ENCODE measurements around the gene VRTN.

Gene VRTN

DNA sequence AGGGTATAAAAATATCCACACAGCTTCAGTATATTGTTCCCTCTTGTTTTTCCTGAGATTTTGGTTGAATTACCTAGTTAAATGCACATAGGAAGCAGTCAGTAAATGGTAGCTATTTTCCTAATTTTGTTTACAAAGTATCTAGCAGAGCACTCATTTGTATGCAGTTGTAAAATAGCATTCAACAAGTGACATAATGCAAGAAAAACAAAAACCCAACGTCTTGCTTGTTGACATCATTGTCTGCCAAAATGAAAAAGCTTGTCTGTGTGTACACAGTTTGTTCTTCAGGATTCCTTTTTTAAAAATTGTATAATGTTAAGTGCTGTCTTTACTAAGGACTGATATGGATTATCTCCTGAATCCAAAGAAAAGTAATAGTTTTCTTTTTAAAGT, 2.7 kb downstream of the VRTN start:
- Histone ChIP-seq H3K27ac (no peak overlapping the region), H3K36me3 (no peaks in the 10 kb centered on the region), H3K4me3 (ENCODE audit: low read depth, low read length) (no peak overlapping the region)

DNA sequence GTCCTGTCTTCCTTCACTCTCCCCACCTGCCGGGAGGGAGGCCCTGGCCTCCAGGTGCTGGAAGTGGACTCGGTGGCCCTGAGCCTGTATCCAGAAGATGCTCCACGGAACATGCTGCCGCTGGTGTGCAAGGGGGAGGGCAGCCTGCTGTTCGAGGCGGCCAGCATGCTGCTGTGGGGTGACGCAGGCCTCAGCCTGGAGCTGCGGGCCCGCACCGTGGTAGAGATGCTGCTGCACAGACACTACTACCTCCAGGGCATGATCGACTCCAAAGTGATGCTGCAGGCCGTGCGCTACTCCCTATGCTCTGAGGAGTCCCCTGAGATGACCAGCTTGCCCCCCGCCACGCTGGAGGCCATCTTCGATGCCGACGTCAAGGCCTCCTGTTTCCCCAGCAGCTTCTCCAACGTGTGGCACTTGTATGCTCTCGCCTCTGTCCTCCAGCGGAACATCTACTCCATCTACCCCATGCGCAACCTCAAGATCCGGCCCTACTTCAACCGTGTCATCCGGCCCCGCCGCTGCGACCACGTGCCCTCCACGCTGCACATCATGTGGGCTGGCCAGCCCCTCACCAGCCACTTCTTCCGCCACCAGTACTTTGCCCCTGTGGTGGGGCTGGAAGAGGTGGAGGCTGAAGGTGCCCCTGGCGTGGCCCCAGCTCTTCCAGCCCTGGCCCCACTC, 8.8 kb downstream of the VRTN start:
- H3K9me3 ChIP-seq (ENCODE audit: severe bottlenecking) = no peaks in the 10 kb centered on the region
- no peak overlapping the region for H3K4me3 ChIP-seq (ENCODE audit: low read depth, low read length)
- TF ChIP-seq, protein P1, sequence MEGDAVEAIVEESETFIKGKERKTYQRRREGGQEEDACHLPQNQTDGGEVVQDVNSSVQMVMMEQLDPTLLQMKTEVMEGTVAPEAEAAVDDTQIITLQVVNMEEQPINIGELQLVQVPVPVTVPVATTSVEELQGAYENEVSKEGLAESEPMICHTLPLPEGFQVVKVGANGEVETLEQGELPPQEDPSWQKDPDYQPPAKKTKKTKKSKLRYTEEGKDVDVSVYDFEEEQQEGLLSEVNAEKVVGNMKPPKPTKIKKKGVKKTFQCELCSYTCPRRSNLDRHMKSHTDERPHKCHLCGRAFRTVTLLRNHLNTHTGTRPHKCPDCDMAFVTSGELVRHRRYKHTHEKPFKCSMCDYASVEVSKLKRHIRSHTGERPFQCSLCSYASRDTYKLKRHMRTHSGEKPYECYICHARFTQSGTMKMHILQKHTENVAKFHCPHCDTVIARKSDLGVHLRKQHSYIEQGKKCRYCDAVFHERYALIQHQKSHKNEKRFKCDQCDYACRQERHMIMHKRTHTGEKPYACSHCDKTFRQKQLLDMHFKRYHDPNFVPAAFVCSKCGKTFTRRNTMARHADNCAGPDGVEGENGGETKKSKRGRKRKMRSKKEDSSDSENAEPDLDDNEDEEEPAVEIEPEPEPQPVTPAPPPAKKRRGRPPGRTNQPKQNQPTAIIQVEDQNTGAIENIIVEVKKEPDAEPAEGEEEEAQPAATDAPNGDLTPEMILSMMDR (IDR thresholded peaks at IDR 0.05; ENCODE audit: low read depth, low read length) = no peak
- no peaks in the 10 kb centered on the region for H3K36me3 ChIP-seq
- no peak overlapping the region for H3K27ac ChIP-seq
- H3K27me3 ChIP-seq (ENCODE audit: insufficient read depth, low read depth, severe bottlenecking) = no peaks in the 10 kb centered on the region
- no peak for DNase-seq

More for the DNA sequence above, 2.7 kb downstream of the VRTN start:
- TF ChIP-seq, protein P1 (IDR thresholded peaks at IDR 0.05; ENCODE audit: low read depth, low read length) = no peak
- no peak for DNase-seq
- Histone ChIP-seq H3K9me3 (ENCODE audit: severe bottlenecking) (no peaks in the 10 kb centered on the region), H3K27me3 (ENCODE audit: insufficient read depth, low read depth, severe bottlenecking) (no peaks in the 10 kb centered on the region)

DNA sequence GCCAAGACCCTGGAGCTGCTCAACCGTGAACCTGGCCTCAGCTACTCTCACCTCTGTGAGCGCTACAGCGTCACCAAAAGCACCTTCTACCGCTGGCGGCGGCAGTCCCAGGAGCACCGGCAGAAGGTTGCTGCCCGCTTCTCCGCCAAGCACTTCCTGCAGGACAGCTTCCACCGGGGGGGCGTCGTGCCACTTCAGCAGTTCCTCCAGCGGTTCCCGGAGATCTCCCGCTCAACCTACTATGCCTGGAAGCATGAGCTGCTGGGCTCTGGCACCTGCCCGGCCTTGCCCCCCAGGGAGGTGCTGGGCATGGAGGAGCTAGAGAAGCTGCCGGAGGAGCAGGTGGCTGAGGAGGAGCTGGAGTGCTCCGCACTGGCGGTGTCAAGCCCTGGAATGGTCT, 9.3 kb downstream of the VRTN start:
- Histone ChIP-seq H3K36me3 (no peaks in the 10 kb centered on the region), H3K4me3 (ENCODE audit: low read depth, low read length) (no peak overlapping the region), H3K9me3 (ENCODE audit: severe bottlenecking) (no peaks in the 10 kb centered on the region), H3K27ac (no peak overlapping the region), H3K27me3 (ENCODE audit: insufficient read depth, low read depth, severe bottlenecking) (no peaks in the 10 kb centered on the region)
- no peak for DNase-seq
- TF ChIP-seq, protein P1 (IDR thresholded peaks at IDR 0.05; ENCODE audit: low read depth, low read length) = no peak

GRCh38 chr14:74358176-74358829, 10.0 kb downstream of the VRTN start:
- no peak overlapping the region for H3K4me3 ChIP-seq (ENCODE audit: low read depth, low read length)
- TF ChIP-seq, protein P1 (IDR thresholded peaks at IDR 0.05; ENCODE audit: low read depth, low read length) = no peak
- no peaks in the 10 kb centered on the region for H3K9me3 ChIP-seq (ENCODE audit: severe bottlenecking)
- H3K27ac ChIP-seq = no peak overlapping the region
- no peak for DNase-seq
- H3K36me3 ChIP-seq = no peaks in the 10 kb centered on the region
- H3K27me3 ChIP-seq (ENCODE audit: insufficient read depth, low read depth, severe bottlenecking) = no peaks in the 10 kb centered on the region

DNA sequence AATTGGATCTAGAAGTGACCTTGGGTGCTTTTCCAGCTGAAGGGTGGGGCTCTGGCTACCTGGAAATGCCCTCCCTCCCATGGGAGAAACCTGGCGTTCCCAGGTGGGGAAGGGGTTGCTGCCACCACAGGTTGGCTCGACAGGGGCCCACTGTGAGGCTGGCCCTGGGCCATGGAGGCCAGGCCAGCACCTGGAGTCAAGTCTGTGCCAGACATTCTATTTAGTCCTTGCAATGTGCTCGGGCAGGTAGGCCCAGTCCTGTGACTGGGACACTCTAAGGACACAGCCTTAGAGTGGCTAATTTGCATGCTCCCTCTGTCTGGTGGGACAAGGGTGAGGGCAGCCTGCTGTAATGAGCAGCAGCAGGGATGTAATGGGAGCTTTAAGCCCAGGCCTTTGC, 11.9 kb downstream of the VRTN start:
- TF ChIP-seq, protein P1 (IDR thresholded peaks at IDR 0.05; ENCODE audit: low read depth, low read length) = no peak
- H3K27me3 ChIP-seq (ENCODE audit: insufficient read depth, low read depth, severe bottlenecking) = no peaks in the 10 kb centered on the region
- H3K9me3 ChIP-seq (ENCODE audit: severe bottlenecking) = no peaks in the 10 kb centered on the region
- no peaks in the 10 kb centered on the region for H3K36me3 ChIP-seq
- H3K4me3 ChIP-seq (ENCODE audit: low read depth, low read length) = no peak overlapping the region
- DNase-seq = no peak
- H3K27ac ChIP-seq = no peak overlapping the region

All from WERI-Rb-1 (cell line).